ENCODE measurements around the gene COMMD3.
A peak's percentile ranks its signal among the peaks of the same experiment; 100 is the strongest.
"Not testable (repeated sequence)": the region's sequence is repeated elsewhere in the genome, so short reads cannot be mapped to it uniquely, and the experiment has no call there.

The COMMD3 gene

GRCh38 chr10:22338931-22339330 is 22.7 kb downstream of the COMMD3 start:
- no peak for DNase-seq (ENCODE audit: low spot score)

- no peak for DNase-seq (ENCODE audit: low spot score)
Measured at GRCh38 chr10:22339761-22340328, 23.7 kb downstream of the COMMD3 start.

GRCh38 chr10:22340329-22341189 is 24.4 kb downstream of the COMMD3 start:
- DNase-seq (ENCODE audit: low spot score): peak; percentile 83

GRCh38 chr10:22341190-22341925 is 25.2 kb downstream of the COMMD3 start:
- DNase-seq (ENCODE audit: low spot score): peak; percentile 53

GRCh38 chr10:22341926-22342196 is 25.7 kb downstream of the COMMD3 start:
- no peak for DNase-seq (ENCODE audit: low spot score)

GRCh38 chr10:22342421-22342820 is 26.2 kb downstream of the COMMD3 start:
- no peak for DNase-seq (ENCODE audit: low spot score)

- DNase-seq (ENCODE audit: low spot score): no peak
Measured at GRCh38 chr10:22343731-22344130, 27.5 kb downstream of the COMMD3 start.

- DNase-seq (ENCODE audit: low spot score): no peak
Measured at GRCh38 chr10:22344249-22344648, 28.1 kb downstream of the COMMD3 start.

GRCh38 chr10:22344781-22345300 is 28.7 kb downstream of the COMMD3 start:
- no peak for DNase-seq (ENCODE audit: low spot score)

GRCh38 chr10:22345301-22346095 is 29.3 kb downstream of the COMMD3 start, which contains the start of gene SPAG6:
SPAG6 (plus strand) TSS chr10:22345496; CDS start chr10:22345612, 116 bp downstream.
- DNase-seq (ENCODE audit: low spot score): no peak

GRCh38 chr10:22346096-22346661 is 30.0 kb downstream of the COMMD3 start:
- DNase-seq (ENCODE audit: low spot score): no peak

- DNase-seq (ENCODE audit: low spot score): no peak
Measured at GRCh38 chr10:22349755-22350154, 33.6 kb downstream of the COMMD3 start.

- DNase-seq (ENCODE audit: low spot score): no peak
Measured at GRCh38 chr10:22351131-22351703, 35.0 kb downstream of the COMMD3 start.

GRCh38 chr10:22356324-22356873 is 40.2 kb downstream of the COMMD3 start:
- no peak for DNase-seq (ENCODE audit: low spot score)

- DNase-seq (ENCODE audit: low spot score): not testable (repeated sequence)
Measured at GRCh38 chr10:22357770-22358169, 41.6 kb downstream of the COMMD3 start.

- no peak for DNase-seq (ENCODE audit: low spot score)
Measured at GRCh38 chr10:22363305-22363704, 47.1 kb downstream of the COMMD3 start.

- no peak for DNase-seq (ENCODE audit: low spot score)
Measured at GRCh38 chr10:22364407-22365140, 48.4 kb downstream of the COMMD3 start.

GRCh38 chr10:22365233-22365632 is 49.0 kb downstream of the COMMD3 start:
- DNase-seq (ENCODE audit: low spot score): no peak

GRCh38 chr10:22365644-22366434 is 49.7 kb downstream of the COMMD3 start:
- no peak for DNase-seq (ENCODE audit: low spot score)

GRCh38 chr10:22366435-22366703 is 50.2 kb downstream of the COMMD3 start:
- DNase-seq (ENCODE audit: low spot score): no peak

Data from putamen (tissue), 1 donor.